Testis (tissue), 2 donors: ENCODE data around the gene FEN1.

ENCODE experiments used
- CTCF ChIP-seq, 3 experiments: fragments of 450-650 bp in 2 of 3; fragments of 200-600 bp in 1 of 3; sonication (generic) in 1 of 3; IDR thresholded peaks; one replicate each; pipeline ENCODE4 v1.5.1; 2016 to 2019; ENCODE audit warnings: antibody characterized with exemption in 3 of 3, mild to moderate bottlenecking in 2 of 3, moderate library complexity in 1 of 3
- POLR2A ChIP-seq: fragments of 450-650 bp; IDR thresholded peaks from one replicate; pipeline ENCODE4 v1.6.1; 2017; ENCODE audit warnings: antibody characterized with exemption, mild to moderate bottlenecking, moderate library complexity

DNA sequence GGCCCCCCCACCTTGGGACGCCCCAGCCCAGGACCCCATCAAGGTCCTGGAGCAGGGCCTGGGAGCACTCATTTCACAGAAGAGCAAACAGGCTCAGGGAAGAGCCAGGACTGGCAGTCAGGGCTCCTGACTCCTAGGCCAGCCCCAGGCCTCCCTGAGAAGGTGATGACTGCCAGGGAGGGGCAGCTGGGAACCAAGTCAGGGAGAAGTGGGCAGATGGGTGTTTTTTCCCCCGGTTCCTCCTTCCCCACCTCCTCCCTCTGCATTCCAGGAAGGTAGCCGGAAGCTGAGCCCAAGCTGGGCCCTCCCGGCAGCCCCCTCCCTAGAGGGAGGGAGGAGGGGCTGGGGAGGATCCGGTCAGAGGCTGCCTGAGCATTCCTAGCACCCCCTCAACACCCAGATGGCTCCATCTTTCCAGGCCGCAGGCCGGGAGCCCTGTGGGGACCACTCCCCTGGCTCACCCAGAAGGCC is 20.7 kb upstream of the FEN1 start:
- TF ChIP-seq CTCF (IDR thresholded peaks at IDR 0.05) (no peak), POLR2A (no peak)
